ENCODE measurements around the gene RALGPS2. TPM values are rescaled to one million over a fixed set of nuclear protein-coding genes. Genes with fewer than 3 reads are reported as not detected.
A peak's percentile ranks its signal among the peaks of the same experiment; 100 is the strongest.

The RALGPS2 gene
- polyA plus RNA-seq, 3 donors: 2.0 to 4.2 (median 2.3) TPM

DNA sequence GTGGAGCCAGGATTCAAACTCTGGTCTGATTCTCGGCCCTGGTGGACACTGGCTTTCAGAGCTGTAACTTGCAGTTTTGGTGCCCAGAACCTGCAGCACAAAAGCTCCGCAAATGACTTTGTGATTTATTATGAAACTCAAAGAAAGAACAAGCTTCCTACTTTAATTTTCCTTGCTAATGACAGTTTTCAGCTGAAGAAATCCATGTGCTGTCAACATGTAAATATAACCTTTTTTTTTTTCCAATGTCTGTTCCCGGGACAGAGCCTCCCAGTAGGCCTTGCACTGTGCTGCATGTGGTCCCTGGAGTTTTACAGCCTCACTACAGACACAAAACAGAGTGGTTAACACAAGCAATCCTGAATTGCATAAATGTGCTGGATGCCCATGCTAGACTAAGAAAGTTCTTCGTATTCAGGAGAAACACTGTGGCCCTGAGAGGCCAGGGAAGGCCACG, 208.1 kb downstream of the RALGPS2 start:
- H3K4me3 Mint-ChIP-seq: no peak overlapping the region
- H3K36me3 ChIP-seq (replicated peaks in 1 of 2; ENCODE audit: control insufficient read depth in 1 of 2, insufficient read depth in 2 of 2, low read length in 2 of 2): no peaks in the 10 kb centered on the region
- H3K27me3 ChIP-seq (ENCODE audit: control insufficient read depth in 2 of 2, insufficient read depth in 2 of 2, low read length in 2 of 2): no peaks in the 10 kb centered on the region
- H3K27me3 Mint-ChIP-seq (ENCODE audit: low read depth in 3 of 3): peaks cover 0 to 2% (median 1%) of the 10 kb centered on the region in 3 donors
- H3K9me3 ChIP-seq (replicated peaks in 1 of 2; ENCODE audit: control insufficient read depth in 1 of 2, insufficient read depth in 1 of 2, low read length in 2 of 2): no peaks in the 10 kb centered on the region
- no peak overlapping the region for H3K4me3 ChIP-seq (replicated peaks in 1 of 3; ENCODE audit: low read depth in 2 of 3, low read length in 3 of 3)
- WGBS (ENCODE audit: insufficient coverage): 60% methylated on average over 4 of the region's 5 CpGs
- peaks cover 35 to 39% of the 10 kb centered on the region in 2 donors for H3K4me1 ChIP-seq (ENCODE audit: control insufficient read depth in 1 of 2, insufficient read depth in 2 of 2, low read length in 2 of 2)
- TF ChIP-seq CTCF (IDR thresholded peaks at IDR 0.05): no peak
- DNase-seq: no peak
- no peak overlapping the region for H2AFZ ChIP-seq (ENCODE audit: insufficient read depth, low read depth, low read length, poor library complexity, severe bottlenecking)
- H3K27ac ChIP-seq (ENCODE audit: low read depth in 1 of 2, low read length in 2 of 2): no peak overlapping the region
- H4K20me1 ChIP-seq (ENCODE audit: insufficient read depth, low read length): no peaks in the 10 kb centered on the region
- peaks cover 0 to 2% (median 0%) of the 10 kb centered on the region in 7 donors for H3K9me3 Mint-ChIP-seq
- intact Hi-C loops (cut with micrococcal nuclease): no loop called here
- peak overlapping the region in 5 of 7 donors; percentile 19 to 74 (median 26) for H3K27ac Mint-ChIP-seq
- H3K4me2 ChIP-seq (replicated peaks; ENCODE audit: extremely low read depth, low read length, poor library complexity, severe bottlenecking): no peak overlapping the region
- no peaks in the 10 kb centered on the region for H3K79me2 ChIP-seq (ENCODE audit: insufficient read depth, low read length)
- H3K9ac ChIP-seq (ENCODE audit: insufficient read depth, low read length, poor library complexity, severe bottlenecking): no peak overlapping the region
- no peaks in the 10 kb centered on the region for H3K36me3 Mint-ChIP-seq
- peaks cover 59% of the 10 kb centered on the region for H3K4me1 Mint-ChIP-seq

- no peak for DNase-seq
- H3K36me3 Mint-ChIP-seq: no peaks in the 10 kb centered on the region
- H4K20me1 ChIP-seq (ENCODE audit: insufficient read depth, low read length): no peaks in the 10 kb centered on the region
- H3K9me3 Mint-ChIP-seq: peaks cover 0 to 2% (median 0%) of the 10 kb centered on the region in 7 donors
- no peaks in the 10 kb centered on the region for H3K27me3 ChIP-seq (ENCODE audit: control insufficient read depth in 2 of 2, insufficient read depth in 2 of 2, low read length in 2 of 2)
- no peaks in the 10 kb centered on the region for H3K79me2 ChIP-seq (ENCODE audit: insufficient read depth, low read length)
- no peak overlapping the region for H2AFZ ChIP-seq (ENCODE audit: insufficient read depth, low read depth, low read length, poor library complexity, severe bottlenecking)
- no peak overlapping the region for H3K4me3 ChIP-seq (replicated peaks in 1 of 3; ENCODE audit: low read depth in 2 of 3, low read length in 3 of 3)
- H3K36me3 ChIP-seq (replicated peaks in 1 of 2; ENCODE audit: control insufficient read depth in 1 of 2, insufficient read depth in 2 of 2, low read length in 2 of 2): no peaks in the 10 kb centered on the region
- H3K9me3 ChIP-seq (replicated peaks in 1 of 2; ENCODE audit: control insufficient read depth in 1 of 2, insufficient read depth in 1 of 2, low read length in 2 of 2): no peaks in the 10 kb centered on the region
- H3K27ac Mint-ChIP-seq: peak overlapping the region in 6 of 7 donors; percentile 55 to 91 (median 72)
- H3K27me3 Mint-ChIP-seq (ENCODE audit: low read depth in 3 of 3): peaks cover 0 to 2% (median 1%) of the 10 kb centered on the region in 3 donors
- H3K27ac ChIP-seq (ENCODE audit: low read depth in 1 of 2, low read length in 2 of 2): no peak overlapping the region
- TF ChIP-seq CTCF (IDR thresholded peaks at IDR 0.05): no peak
- H3K4me1 Mint-ChIP-seq: peaks cover 59% of the 10 kb centered on the region
- H3K4me1 ChIP-seq (ENCODE audit: control insufficient read depth in 1 of 2, insufficient read depth in 2 of 2, low read length in 2 of 2): peaks cover 35 to 39% of the 10 kb centered on the region in 2 donors
- no peak overlapping the region for H3K4me2 ChIP-seq (replicated peaks; ENCODE audit: extremely low read depth, low read length, poor library complexity, severe bottlenecking)
- H3K9ac ChIP-seq (ENCODE audit: insufficient read depth, low read length, poor library complexity, severe bottlenecking): no peak overlapping the region
- H3K4me3 Mint-ChIP-seq: peak overlapping the region in 1 of 2 donors; percentile 54
- intact Hi-C loops (cut with micrococcal nuclease): no loop called here
- 80% methylated on average over 3 of the region's 6 CpGs for WGBS (ENCODE audit: insufficient coverage)
Measured at GRCh38 chr1:178933709-178934490, 208.9 kb downstream of the RALGPS2 start.
